Measurements from ENCODE around the gene MACC1. TPM values are rescaled to one million over a fixed set of nuclear protein-coding genes. Genes with fewer than 3 reads are reported as not detected.

Gene MACC1
- total and polyA plus RNA-seq, 2 donors (not counting 1 experiment from before 2014, with no cell fraction given): 0.92 to 6.2 TPM

- TF ChIP-seq CTCF (IDR thresholded peaks at IDR 0.05) (no peak), EZH2 (IDR thresholded peaks at IDR 0.05; ENCODE audit: borderline replicate concordance, insufficient read depth, low read depth, low read length, poor library complexity, severe bottlenecking) (no peak)
- intact Hi-C loops (cut with micrococcal nuclease): loop anchor here (5.0 kb wide), 2 partner anchors 40 kb away; no protein-coding TSS in a partner anchor
- Mint-ChIP-seq H3K9me3 (ENCODE audit: insufficient read depth) (no peaks in the 10 kb centered on the region), H3K4me1 (peaks cover 25% of the 10 kb centered on the region), H3K27ac (no peak overlapping the region), H3K4me3 (no peak overlapping the region), H3K27me3 (no peaks in the 10 kb centered on the region)
- Histone ChIP-seq H3K4me1 (ENCODE audit: control insufficient read depth in 2 of 2, insufficient read depth in 2 of 2, low read length in 2 of 2) (peaks cover 10 to 20% of the 10 kb centered on the region in 2 donors), H3K4me3 (ENCODE audit: control extremely low read depth in 1 of 5, extremely low read depth in 1 of 5, insufficient read depth in 1 of 5, low read depth in 2 of 5, low read length in 4 of 5) (no peak overlapping the region), H2AFZ (ENCODE audit: insufficient read depth, low read depth, low read length, poor library complexity, severe bottlenecking) (no peak overlapping the region), H3K36me3 (replicated peaks in 1 of 2; ENCODE audit: control extremely low read depth in 1 of 2, control insufficient read depth in 1 of 2, extremely low read depth in 1 of 2, insufficient read depth in 2 of 2, low read length in 1 of 2) (peaks cover 0 to 12% of the 10 kb centered on the region in 2 experiments), H3K79me2 (ENCODE audit: control insufficient read depth, insufficient read depth, low read length) (no peaks in the 10 kb centered on the region), H3K27ac (ENCODE audit: low read length in 2 of 2) (no peak overlapping the region), H3K9me3 (ENCODE audit: control extremely low read depth in 1 of 3, control insufficient read depth in 2 of 3, insufficient read depth in 1 of 3, low read length in 2 of 3) (no peaks in the 10 kb centered on the region), H4K20me1 (ENCODE audit: control insufficient read depth, insufficient read depth, low read length, poor library complexity, severe bottlenecking) (no peaks in the 10 kb centered on the region), H3K27me3 (replicated peaks in 1 of 4; ENCODE audit: control extremely low read depth in 1 of 4, control insufficient read depth in 3 of 4, insufficient read depth in 4 of 4, low read length in 3 of 4) (no peaks in the 10 kb centered on the region), H3K9ac (ENCODE audit: low read length) (no peak overlapping the region), H3K4me2 (replicated peaks; ENCODE audit: low read depth, low read length, poor library complexity, severe bottlenecking) (no peak overlapping the region)
- ChIA-PET CTCF (interaction anchor here (1.3 to 1.9 kb wide), 2 partner anchors 16 to 158 kb away, joined by 3 to 5 read pairs; no protein-coding TSS in a partner anchor), POLR2A (no interaction called here)
- DNase-seq: no peak
- no peak for ATAC-seq (ENCODE audit: low read depth)
These were observed 64.7 kb downstream of the MACC1 start for GRCh38 chr7:20152511-20152910.

GRCh38 chr7:20151708-20152456 lies 65.3 kb downstream of the MACC1 start:
- H3K36me3 ChIP-seq (replicated peaks in 1 of 2; ENCODE audit: control extremely low read depth in 1 of 2, control insufficient read depth in 1 of 2, extremely low read depth in 1 of 2, insufficient read depth in 2 of 2, low read length in 1 of 2): peaks cover 0 to 12% of the 10 kb centered on the region in 2 experiments
- peaks cover 25% of the 10 kb centered on the region for H3K4me1 Mint-ChIP-seq
- H3K9me3 Mint-ChIP-seq (ENCODE audit: insufficient read depth): no peaks in the 10 kb centered on the region
- H3K4me3 Mint-ChIP-seq: no peak overlapping the region
- no CpG with 5 or more reads among the region's 4 CpGs for WGBS (ENCODE audit: insufficient coverage)
- H3K9me3 ChIP-seq (ENCODE audit: control extremely low read depth in 1 of 3, control insufficient read depth in 2 of 3, insufficient read depth in 1 of 3, low read length in 2 of 3): no peaks in the 10 kb centered on the region
- peak overlapping the region in 1 of 2 donors; percentile 50 for H3K27ac ChIP-seq (ENCODE audit: low read length in 2 of 2)
- TF ChIP-seq CTCF (IDR thresholded peaks at IDR 0.05) (no peak), EZH2 (IDR thresholded peaks at IDR 0.05; ENCODE audit: borderline replicate concordance, insufficient read depth, low read depth, low read length, poor library complexity, severe bottlenecking) (no peak)
- POLR2A ChIA-PET: no interaction called here
- no peak overlapping the region for H3K9ac ChIP-seq (ENCODE audit: low read length)
- no peaks in the 10 kb centered on the region for H3K27me3 Mint-ChIP-seq
- H4K20me1 ChIP-seq (ENCODE audit: control insufficient read depth, insufficient read depth, low read length, poor library complexity, severe bottlenecking): no peaks in the 10 kb centered on the region
- no peaks in the 10 kb centered on the region for H3K79me2 ChIP-seq (ENCODE audit: control insufficient read depth, insufficient read depth, low read length)
- H3K4me2 ChIP-seq (replicated peaks; ENCODE audit: low read depth, low read length, poor library complexity, severe bottlenecking): peak overlapping the region; percentile 44
- H3K27me3 ChIP-seq (replicated peaks in 1 of 4; ENCODE audit: control extremely low read depth in 1 of 4, control insufficient read depth in 3 of 4, insufficient read depth in 4 of 4, low read length in 3 of 4): no peaks in the 10 kb centered on the region
- intact Hi-C loops (cut with micrococcal nuclease): loop anchor here (5.0 kb wide), 2 partner anchors 40 kb away; no protein-coding TSS in a partner anchor
- no peak overlapping the region for H3K4me3 ChIP-seq (ENCODE audit: control extremely low read depth in 1 of 5, extremely low read depth in 1 of 5, insufficient read depth in 1 of 5, low read depth in 2 of 5, low read length in 4 of 5)
- no peak overlapping the region for H3K27ac Mint-ChIP-seq
- peaks cover 10 to 20% of the 10 kb centered on the region in 2 donors for H3K4me1 ChIP-seq (ENCODE audit: control insufficient read depth in 2 of 2, insufficient read depth in 2 of 2, low read length in 2 of 2)
- no peak for ATAC-seq (ENCODE audit: low read depth)
- DNase-seq: no peak
- CTCF ChIA-PET: interaction anchor here (1.3 to 1.9 kb wide), 2 partner anchors 16 to 159 kb away, joined by 5 read pairs; no protein-coding TSS in a partner anchor
- H2AFZ ChIP-seq (ENCODE audit: insufficient read depth, low read depth, low read length, poor library complexity, severe bottlenecking): no peak overlapping the region
